CD14-positive monocyte (primary cell): Measurements from ENCODE around the gene SLC44A2. TPM values are rescaled to one million over a fixed set of nuclear protein-coding genes. Genes with fewer than 3 reads are reported as not detected.
A peak's percentile ranks its signal among the peaks of the same experiment; 100 is the strongest.

ENCODE experiments used
- DNase-seq, 3 donors: peaks; one replicate each; pipeline ENCODE4 v3.0.0-alpha.2; 2011 to 2022
- H2AFZ ChIP-seq: 2 replicates; pipeline ENCODE4 v1.6.0; 2012; ENCODE audit warnings: mild to moderate bottlenecking, low read depth, low read length, inconsistent platforms; ENCODE audit not compliant: insufficient read depth, poor library complexity, severe bottlenecking
- H3K27ac ChIP-seq, 2 donors: 1 replicate in 1 of 2; 2 replicates in 1 of 2; pipeline ENCODE4 v1.5.1; 2012 to 2013; ENCODE audit warnings: low read length in 2 of 2, control low read depth in 1 of 2, inconsistent platforms in 1 of 2, low read depth in 1 of 2, mild to moderate bottlenecking in 1 of 2
- H3K27me3 ChIP-seq, 2 donors: one replicate each; pipeline versions ENCODE4 v1.6.0 to v1.6.1; 2011 to 2013; ENCODE audit warnings: low read length in 2 of 2; ENCODE audit not compliant: control insufficient read depth in 2 of 2, insufficient read depth in 2 of 2
- H3K36me3 ChIP-seq, 2 donors: replicated peaks in 1 of 2; 1 replicate in 1 of 2; 2 replicates in 1 of 2; pipeline versions ENCODE4 v1.5.1 to v1.6.1; 2012 to 2013; ENCODE audit warnings: low read length in 2 of 2, control low read depth in 1 of 2, inconsistent platforms in 1 of 2, mild to moderate bottlenecking in 1 of 2; ENCODE audit not compliant: insufficient read depth in 2 of 2, control insufficient read depth in 1 of 2
- H3K4me1 ChIP-seq, 2 donors: 1 replicate in 1 of 2; 2 replicates in 1 of 2; pipeline versions ENCODE4 v1.5.1 to v1.6.1; 2012 to 2013; ENCODE audit warnings: low read length in 2 of 2, control low read depth in 1 of 2, inconsistent platforms in 1 of 2, mild to moderate bottlenecking in 1 of 2, moderate library complexity in 1 of 2; ENCODE audit not compliant: insufficient read depth in 2 of 2, control insufficient read depth in 1 of 2
- H3K4me2 ChIP-seq: replicated peaks from 2 replicates; pipeline ENCODE3; 2012; ENCODE audit warnings: low read length, moderate library complexity, mild to moderate bottlenecking; ENCODE audit not compliant: poor library complexity, severe bottlenecking; ENCODE audit errors: extremely low read depth
- H3K4me3 ChIP-seq, 3 experiments: fragments of 200-600 bp in 1 of 3; sonication (generic) in 1 of 3; replicated peaks in 1 of 3; 1 replicate in 2 of 3; 2 replicates in 1 of 3; pipeline ENCODE4 v1.5.1; 2011 to 2013; ENCODE audit warnings: low read length in 3 of 3, mild to moderate bottlenecking in 3 of 3, control low read depth in 2 of 3, low read depth in 2 of 3, inconsistent platforms in 1 of 3, moderate library complexity in 1 of 3
- H3K79me2 ChIP-seq: 2 replicates; pipeline ENCODE4 v1.6.0; 2012; ENCODE audit warnings: mild to moderate bottlenecking, control low read depth, inconsistent platforms, low read length, moderate library complexity; ENCODE audit not compliant: insufficient read depth
- H3K9ac ChIP-seq: 2 replicates; pipeline ENCODE4 v1.6.0; 2017; ENCODE audit warnings: low read length, mild to moderate bottlenecking; ENCODE audit not compliant: insufficient read depth, poor library complexity, severe bottlenecking
- H3K9me3 ChIP-seq, 2 donors: replicated peaks in 1 of 2; 1 replicate in 1 of 2; 2 replicates in 1 of 2; pipeline versions ENCODE4 v1.5.1 to v1.6.1; 2012 to 2013; ENCODE audit warnings: low read length in 2 of 2, control low read depth in 1 of 2; ENCODE audit not compliant: control insufficient read depth in 1 of 2, insufficient read depth in 1 of 2
- H4K20me1 ChIP-seq: 2 replicates; pipeline ENCODE4 v1.6.0; 2012; ENCODE audit warnings: mild to moderate bottlenecking, low read length, control low read depth, moderate library complexity; ENCODE audit not compliant: insufficient read depth
- H3K27ac Mint-ChIP-seq, 7 donors: one replicate each; pipeline ENCODE4 v1.8.0; 2020; ENCODE audit warnings: mild to moderate bottlenecking in 7 of 7, mixed read lengths in 7 of 7, moderate library complexity in 6 of 7, inconsistent platforms in 2 of 7
- H3K27me3 Mint-ChIP-seq, 3 donors: one replicate each; pipeline ENCODE4 v1.8.0; 2021 to 2022; ENCODE audit warnings: low read depth in 3 of 3, mild to moderate bottlenecking in 3 of 3, mixed read lengths in 3 of 3, moderate library complexity in 3 of 3, inconsistent platforms in 1 of 3
- H3K36me3 Mint-ChIP-seq, 2 donors: one replicate each; pipeline ENCODE4 v1.8.0; 2020; ENCODE audit warnings: mixed read lengths in 2 of 2, inconsistent platforms in 1 of 2, mild to moderate bottlenecking in 1 of 2
- H3K4me1 Mint-ChIP-seq: one replicate; pipeline ENCODE4 v1.8.0; 2020; ENCODE audit warnings: mild to moderate bottlenecking, mixed read lengths
- H3K4me3 Mint-ChIP-seq, 2 donors: one replicate each; pipeline ENCODE4 v1.8.0; 2020; ENCODE audit warnings: mild to moderate bottlenecking in 2 of 2, mixed read lengths in 2 of 2, moderate library complexity in 1 of 2
- H3K9me3 Mint-ChIP-seq, 7 donors: one replicate each; pipeline ENCODE4 v1.8.0; 2020 to 2022; ENCODE audit warnings: mixed read lengths in 7 of 7, mild to moderate bottlenecking in 6 of 7, moderate library complexity in 6 of 7, inconsistent platforms in 2 of 7
- WGBS: methylation state at CpG from one replicate; pipeline ENCODE4 v1.1.5; 2013; ENCODE audit warnings: missing lambda C conversion rate; ENCODE audit not compliant: insufficient coverage; 5-methylcytosine and 5-hydroxymethylcytosine counted together
- intact Hi-C, 2 donors: fragments of 100-400 bp; cut with micrococcal nuclease; formaldehyde crosslinking; loops; one replicate each; pipeline versions ENCODE4 v1.15.0 to v1.15.1; 2023
- polyA plus RNA-seq, 3 donors: library from polyadenylated mRNA; depleted of rRNA in 1 of 3; unstranded in 2 of 3; stranded (reverse) in 1 of 3; fragments of 300-500 nt in 2 of 3; fragments of >200 nt in 1 of 3; fragmentation: Illumina TruSeq in 2 of 3; gene quantifications; 1 replicate in 2 of 3; 2 replicates in 1 of 3; pipeline ENCODE4 v1.2.3, GENCODE V29; 2012 to 2021
- TF ChIP-seq, protein P1 (sequence below): fragments of 200-600 bp; IDR thresholded peaks from one replicate; pipeline ENCODE4 v1.8.0; 2022; ENCODE audit warnings: antibody characterized with exemption, mild to moderate bottlenecking

The SLC44A2 gene
- polyA plus RNA-seq, 3 donors, result 43.5 to 95.9 (median 69.4) TPM

DNA sequence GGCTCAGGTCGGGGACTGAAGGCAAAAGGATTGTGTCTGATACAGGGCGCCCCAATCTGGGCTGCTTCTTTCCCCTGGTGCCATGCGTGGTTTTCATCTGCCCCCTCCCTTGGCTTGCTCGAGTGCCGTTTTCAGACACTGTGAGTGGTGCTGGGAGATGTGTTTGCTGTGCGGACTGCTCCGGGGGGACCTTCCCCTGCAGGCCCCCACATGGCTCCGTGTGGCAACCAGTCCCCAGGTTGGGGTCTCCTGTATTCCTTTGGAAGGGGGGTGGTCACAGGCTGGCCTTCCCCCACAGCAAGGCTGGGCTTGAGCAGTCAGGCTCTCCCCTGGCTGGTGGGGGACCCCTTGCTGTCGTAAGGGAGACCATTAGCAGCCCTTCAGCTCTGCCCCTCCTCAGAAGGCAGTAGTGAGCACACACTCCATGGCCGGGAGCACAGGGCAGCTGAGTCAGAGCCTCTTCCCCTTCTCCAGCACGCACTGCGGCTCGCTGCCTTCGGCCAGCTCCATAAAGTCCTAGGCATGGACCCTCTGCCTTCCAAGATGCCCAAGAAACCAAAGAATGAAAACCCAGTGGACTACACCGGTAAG is 55.3 kb downstream of the SLC44A2 start:
- H3K4me2 ChIP-seq, result no peak overlapping the region
- H3K4me1 ChIP-seq, result no peaks in the 10 kb centered on the region
- TF ChIP-seq, protein P1, sequence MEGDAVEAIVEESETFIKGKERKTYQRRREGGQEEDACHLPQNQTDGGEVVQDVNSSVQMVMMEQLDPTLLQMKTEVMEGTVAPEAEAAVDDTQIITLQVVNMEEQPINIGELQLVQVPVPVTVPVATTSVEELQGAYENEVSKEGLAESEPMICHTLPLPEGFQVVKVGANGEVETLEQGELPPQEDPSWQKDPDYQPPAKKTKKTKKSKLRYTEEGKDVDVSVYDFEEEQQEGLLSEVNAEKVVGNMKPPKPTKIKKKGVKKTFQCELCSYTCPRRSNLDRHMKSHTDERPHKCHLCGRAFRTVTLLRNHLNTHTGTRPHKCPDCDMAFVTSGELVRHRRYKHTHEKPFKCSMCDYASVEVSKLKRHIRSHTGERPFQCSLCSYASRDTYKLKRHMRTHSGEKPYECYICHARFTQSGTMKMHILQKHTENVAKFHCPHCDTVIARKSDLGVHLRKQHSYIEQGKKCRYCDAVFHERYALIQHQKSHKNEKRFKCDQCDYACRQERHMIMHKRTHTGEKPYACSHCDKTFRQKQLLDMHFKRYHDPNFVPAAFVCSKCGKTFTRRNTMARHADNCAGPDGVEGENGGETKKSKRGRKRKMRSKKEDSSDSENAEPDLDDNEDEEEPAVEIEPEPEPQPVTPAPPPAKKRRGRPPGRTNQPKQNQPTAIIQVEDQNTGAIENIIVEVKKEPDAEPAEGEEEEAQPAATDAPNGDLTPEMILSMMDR, result no peak
- H4K20me1 ChIP-seq, result peaks cover 45% of the 10 kb centered on the region
- Mint-ChIP-seq H3K4me1 (no peaks in the 10 kb centered on the region), H3K27ac (peak overlapping the region in 1 of 7 donors; percentile 56), H3K36me3 (peaks cover 91 to 100% of the 10 kb centered on the region in 2 donors), H3K4me3 (no peak overlapping the region), H3K9me3 (no peaks in the 10 kb centered on the region), H3K27me3 (no peaks in the 10 kb centered on the region)
- no peak overlapping the region for H3K9ac ChIP-seq
- H3K36me3 ChIP-seq, result peaks cover 92 to 99% of the 10 kb centered on the region in 2 donors
- intact Hi-C loops, result no loop called here
- no peaks in the 10 kb centered on the region for H3K9me3 ChIP-seq
- H3K79me2 ChIP-seq, result peaks cover 31% of the 10 kb centered on the region
- no peak for DNase-seq
- no peak overlapping the region for H3K4me3 ChIP-seq
- no peaks in the 10 kb centered on the region for H3K27me3 ChIP-seq
- H2AFZ ChIP-seq, result no peak overlapping the region
- H3K27ac ChIP-seq, result no peak overlapping the region
- WGBS, result 100% methylated on average over 7 of the region's 15 CpGs

DNA sequence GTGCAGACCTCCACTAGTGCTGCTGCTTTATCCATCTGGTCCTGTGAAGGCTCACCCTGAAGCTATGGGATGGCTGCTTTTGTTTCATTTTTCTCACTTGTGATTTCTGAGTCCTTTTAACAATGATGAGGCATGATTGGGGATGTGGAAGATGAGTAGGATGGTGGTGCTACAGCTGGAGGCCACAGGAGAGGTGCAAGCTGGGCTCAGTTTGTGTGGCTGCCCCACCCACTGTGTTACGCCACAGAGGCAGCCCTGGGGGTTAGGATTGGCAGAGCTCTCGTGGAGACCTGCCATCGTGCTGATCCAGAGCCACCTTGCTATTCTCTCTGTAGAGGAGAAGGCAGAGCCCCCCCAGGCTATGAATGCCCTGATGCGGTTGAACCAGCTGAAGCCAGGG is 56.3 kb downstream of the SLC44A2 start:
- Histone ChIP-seq H3K4me1 (no peaks in the 10 kb centered on the region), H3K9ac (no peak overlapping the region), H3K4me3 (no peak overlapping the region), H4K20me1 (peaks cover 42% of the 10 kb centered on the region), H3K9me3 (no peaks in the 10 kb centered on the region), H3K27me3 (no peaks in the 10 kb centered on the region), H2AFZ (no peak overlapping the region), H3K79me2 (peaks cover 32% of the 10 kb centered on the region), H3K4me2 (no peak overlapping the region), H3K27ac (peak overlapping the region in 1 of 2 donors; percentile 14), H3K36me3 (peaks cover 99 to 100% of the 10 kb centered on the region in 2 donors)
- no peak overlapping the region for H3K4me3 Mint-ChIP-seq
- no peak for DNase-seq
- TF ChIP-seq, protein P1, result no peak
- H3K27ac Mint-ChIP-seq, result no peak overlapping the region
- intact Hi-C loops, result no loop called here
- no peaks in the 10 kb centered on the region for H3K4me1 Mint-ChIP-seq
- H3K27me3 Mint-ChIP-seq, result no peaks in the 10 kb centered on the region
- peaks cover 94 to 98% of the 10 kb centered on the region in 2 donors for H3K36me3 Mint-ChIP-seq
- no peaks in the 10 kb centered on the region for H3K9me3 Mint-ChIP-seq
- WGBS, result 100% methylated on average over 3 of the region's 4 CpGs
